Naive thymus-derived CD4-positive, alpha-beta T cell (primary cell): ENCODE measurements around the gene RAP1A. TPM values are rescaled to one million over a fixed set of nuclear protein-coding genes. Genes with fewer than 3 reads are reported as not detected.

ENCODE experiments used
- ATAC-seq: fragments of 150-1000 bp; cut with Tn5 transposase; 2 replicates; pipeline ENCODE4 v1.10.0; 2021; ENCODE audit warnings: mild to moderate bottlenecking, moderate library complexity
- CTCF ChIA-PET: fragments of 350-600 bp; sonication (Branson Sonifier 250); formaldehyde crosslinking; loops from one replicate; lab custom pipeline; 2021; ENCODE audit warnings: antibody characterized with exemption; lab: Charles Lee
- POLR2A ChIA-PET: fragments of 350-600 bp; sonication (Branson Sonifier 250); formaldehyde crosslinking; loops from one replicate; lab custom pipeline; 2021; ENCODE audit warnings: antibody characterized with exemption, inconsistent platforms; lab: Charles Lee
- DNase-seq, 9 donors: peaks; one replicate each; pipeline versions ENCODE4 v3.0.0 to v3.0.0-alpha.2; 2020 to 2022; ENCODE audit warnings: mixed read lengths in 1 of 9
- H3K27ac ChIP-seq: one replicate; pipeline ENCODE4 v1.7.0; 2013; ENCODE audit warnings: mild to moderate bottlenecking, low read depth, low read length, moderate library complexity
- H3K27me3 ChIP-seq, 2 donors: one replicate each; pipeline ENCODE4 v1.7.0; 2013; ENCODE audit warnings: low read length in 2 of 2, mild to moderate bottlenecking in 2 of 2, moderate library complexity in 2 of 2; ENCODE audit not compliant: control insufficient read depth in 2 of 2, insufficient read depth in 2 of 2
- H3K36me3 ChIP-seq, 3 experiments: 1 replicate in 2 of 3; 2 replicates in 1 of 3; pipeline ENCODE4 v1.7.0; 2013; ENCODE audit warnings: low read length in 3 of 3, mild to moderate bottlenecking in 3 of 3, moderate library complexity in 1 of 3; ENCODE audit not compliant: insufficient read depth in 3 of 3, control insufficient read depth in 2 of 3
- H3K4me1 ChIP-seq, 2 donors: one replicate each; pipeline ENCODE4 v1.7.0; 2013; ENCODE audit warnings: low read length in 2 of 2, mild to moderate bottlenecking in 2 of 2, moderate library complexity in 1 of 2; ENCODE audit not compliant: control insufficient read depth in 2 of 2, insufficient read depth in 2 of 2
- H3K4me3 ChIP-seq: 2 replicates; pipeline ENCODE4 v1.7.0; 2013; ENCODE audit warnings: mild to moderate bottlenecking, low read length
- H3K9me3 ChIP-seq, 3 experiments: 1 replicate in 2 of 3; 2 replicates in 1 of 3; pipeline ENCODE4 v1.7.0; 2013; ENCODE audit warnings: low read length in 3 of 3; ENCODE audit not compliant: control insufficient read depth in 2 of 3
- H3K27ac Mint-ChIP-seq, 9 donors: one replicate each; pipeline ENCODE4 v1.8.0; 2020 to 2022; ENCODE audit warnings: mixed read lengths in 9 of 9, mild to moderate bottlenecking in 8 of 9, moderate library complexity in 5 of 9, inconsistent platforms in 2 of 9
- H3K27me3 Mint-ChIP-seq, 5 donors: one replicate each; pipeline ENCODE4 v1.8.0; 2021 to 2022; ENCODE audit warnings: mixed read lengths in 5 of 5, mild to moderate bottlenecking in 1 of 5
- H3K36me3 Mint-ChIP-seq, 5 donors: one replicate each; pipeline ENCODE4 v1.8.0; 2020 to 2022; ENCODE audit warnings: mixed read lengths in 5 of 5, mild to moderate bottlenecking in 3 of 5, inconsistent platforms in 1 of 5
- H3K4me1 Mint-ChIP-seq, 7 donors: one replicate each; pipeline ENCODE4 v1.8.0; 2020 to 2022; ENCODE audit warnings: mixed read lengths in 7 of 7, mild to moderate bottlenecking in 3 of 7, inconsistent platforms in 1 of 7
- H3K4me3 Mint-ChIP-seq, 10 donors: one replicate each; pipeline ENCODE4 v1.8.0; 2020 to 2022; ENCODE audit warnings: mild to moderate bottlenecking in 10 of 10, mixed read lengths in 10 of 10, moderate library complexity in 6 of 10, inconsistent platforms in 2 of 10
- H3K9me3 Mint-ChIP-seq, 11 donors: one replicate each; pipeline ENCODE4 v1.8.0; 2020 to 2022; ENCODE audit warnings: mixed read lengths in 11 of 11, mild to moderate bottlenecking in 4 of 11, inconsistent platforms in 1 of 11, moderate library complexity in 1 of 11
- intact Hi-C, 2 donors: fragments of 100-400 bp; cut with micrococcal nuclease; formaldehyde crosslinking; loops; one replicate each; pipeline ENCODE4 v1.15.1; 2023
- polyA plus RNA-seq, 2 donors: library from polyadenylated mRNA; unstranded; fragments of 300-500 nt; fragmentation: Illumina TruSeq; gene quantifications; one replicate each; pipeline ENCODE4 v1.2.3, GENCODE V29; 2021
- total RNA-seq, 6 experiments: library from RNA in 5 of 6; stranded (reverse) in 5 of 6; gene quantifications; 1 replicate in 5 of 6; 2 replicates in 1 of 6; pipeline ENCODE4 v1.2.3 and lab custom pipeline; 2021 to 2026

RAP1A gene
- total and polyA plus RNA-seq, 7 experiments from 2014 or later, result 37.6 to 183 (median 100) TPM

DNA sequence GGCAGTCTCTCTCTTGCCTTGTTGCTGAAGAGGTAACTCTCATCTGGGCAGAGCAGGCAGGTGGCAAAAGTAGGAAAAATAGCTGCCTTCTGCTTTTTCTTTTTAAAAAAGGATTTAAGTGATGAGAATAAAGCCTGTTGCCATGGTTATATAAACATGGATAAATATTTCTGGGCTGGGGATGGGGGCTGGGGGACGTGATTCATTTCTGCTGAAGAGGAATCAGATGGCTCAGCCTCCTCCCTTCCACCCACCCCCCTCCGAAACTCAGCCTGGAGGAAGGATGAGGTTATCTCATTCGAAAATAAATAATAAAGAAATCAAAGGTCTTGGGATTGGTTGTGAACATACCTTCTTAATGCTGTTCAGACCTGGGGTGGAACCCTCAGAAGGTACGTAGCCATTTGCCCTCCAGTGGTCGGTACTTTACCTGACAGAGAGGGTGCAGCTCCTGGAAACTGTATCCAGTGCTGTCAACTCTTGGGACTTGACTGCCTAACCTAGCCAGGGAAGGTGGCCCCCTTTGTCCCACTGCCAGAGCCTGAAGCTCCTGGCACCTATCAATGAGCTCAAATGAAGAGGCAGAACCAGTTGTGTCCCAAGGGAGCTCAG is 123.5 kb downstream of the RAP1A start:
- H3K9me3 Mint-ChIP-seq, result no peaks in the 10 kb centered on the region
- POLR2A ChIA-PET, result interaction anchor here (0.5 to 1.1 kb wide), 3 partner anchors 17 to 303 kb away, joined by 3 to 4 read pairs (median 3); no protein-coding TSS in a partner anchor
- CTCF ChIA-PET, result interaction anchor here (1.5 to 1.9 kb wide), 2 partner anchors 12 to 28 kb away, joined by 4 to 5 read pairs; no protein-coding TSS in a partner anchor
- Histone ChIP-seq H3K36me3 (no peaks in the 10 kb centered on the region), H3K27me3 (peaks cover 3 to 8% of the 10 kb centered on the region in 2 donors), H3K9me3 (no peaks in the 10 kb centered on the region), H3K4me3 (no peak overlapping the region), H3K4me1 (peaks cover 3 to 4% of the 10 kb centered on the region in 2 donors), H3K27ac (no peak overlapping the region)
- DNase-seq, result peak in 1 of 9 donors; percentile 15
- H3K4me1 Mint-ChIP-seq, result peaks cover 7 to 25% (median 11%) of the 10 kb centered on the region in 7 donors
- intact Hi-C loops, result loop anchor here in 1 of 2 donors (10.0 kb wide), 1 partner anchor 1108 kb away; no protein-coding TSS in a partner anchor
- H3K36me3 Mint-ChIP-seq, result no peaks in the 10 kb centered on the region
- ATAC-seq, result no peak
- peaks cover 16 to 50% (median 20%) of the 10 kb centered on the region in 5 donors for H3K27me3 Mint-ChIP-seq
- H3K4me3 Mint-ChIP-seq, result no peak overlapping the region
- H3K27ac Mint-ChIP-seq, result no peak overlapping the region

DNA sequence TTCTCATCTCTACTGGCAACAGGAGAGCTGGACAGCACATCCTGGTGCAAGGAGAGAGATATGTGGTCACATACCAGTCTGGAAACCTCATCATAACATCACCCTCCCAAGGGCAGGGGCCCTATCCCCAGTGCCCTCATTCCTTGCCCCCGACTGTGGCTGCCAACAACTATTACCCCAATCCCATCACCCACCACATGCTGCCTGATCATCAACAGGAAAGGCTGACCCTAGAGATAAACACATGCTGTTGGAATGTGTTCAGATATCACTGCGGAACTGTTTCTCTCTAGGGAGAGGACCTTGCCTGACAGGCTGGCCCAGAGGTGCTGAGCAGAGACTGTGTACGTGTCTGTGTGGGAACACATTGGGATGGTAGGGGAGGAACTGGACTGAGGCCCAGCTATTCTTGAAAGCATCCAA is 124.1 kb downstream of the RAP1A start:
- ChIA-PET CTCF (interaction anchor here (1.5 to 1.9 kb wide), 2 partner anchors 11 to 29 kb away, joined by 4 to 5 read pairs; no protein-coding TSS in a partner anchor), POLR2A (interaction anchor here (0.6 to 1.1 kb wide), 2 partner anchors 17 to 23 kb away, joined by 3 to 6 read pairs; no protein-coding TSS in a partner anchor)
- H3K36me3 Mint-ChIP-seq, result no peaks in the 10 kb centered on the region
- Histone ChIP-seq H3K9me3 (no peaks in the 10 kb centered on the region), H3K27ac (no peak overlapping the region), H3K4me3 (no peak overlapping the region), H3K4me1 (no peaks in the 10 kb centered on the region), H3K36me3 (no peaks in the 10 kb centered on the region), H3K27me3 (peaks cover 3 to 6% of the 10 kb centered on the region in 2 donors)
- peaks cover 15 to 50% (median 17%) of the 10 kb centered on the region in 5 donors for H3K27me3 Mint-ChIP-seq
- no peak overlapping the region for H3K4me3 Mint-ChIP-seq
- no peak for ATAC-seq
- H3K27ac Mint-ChIP-seq, result no peak overlapping the region
- intact Hi-C loops, result loop anchor here in 1 of 2 donors (10.0 kb wide), 1 partner anchor 1109 kb away; no protein-coding TSS in a partner anchor
- peaks cover 5 to 23% (median 10%) of the 10 kb centered on the region in 7 donors for H3K4me1 Mint-ChIP-seq
- peak in 1 of 9 donors; percentile 15 for DNase-seq
- no peaks in the 10 kb centered on the region for H3K9me3 Mint-ChIP-seq

DNA sequence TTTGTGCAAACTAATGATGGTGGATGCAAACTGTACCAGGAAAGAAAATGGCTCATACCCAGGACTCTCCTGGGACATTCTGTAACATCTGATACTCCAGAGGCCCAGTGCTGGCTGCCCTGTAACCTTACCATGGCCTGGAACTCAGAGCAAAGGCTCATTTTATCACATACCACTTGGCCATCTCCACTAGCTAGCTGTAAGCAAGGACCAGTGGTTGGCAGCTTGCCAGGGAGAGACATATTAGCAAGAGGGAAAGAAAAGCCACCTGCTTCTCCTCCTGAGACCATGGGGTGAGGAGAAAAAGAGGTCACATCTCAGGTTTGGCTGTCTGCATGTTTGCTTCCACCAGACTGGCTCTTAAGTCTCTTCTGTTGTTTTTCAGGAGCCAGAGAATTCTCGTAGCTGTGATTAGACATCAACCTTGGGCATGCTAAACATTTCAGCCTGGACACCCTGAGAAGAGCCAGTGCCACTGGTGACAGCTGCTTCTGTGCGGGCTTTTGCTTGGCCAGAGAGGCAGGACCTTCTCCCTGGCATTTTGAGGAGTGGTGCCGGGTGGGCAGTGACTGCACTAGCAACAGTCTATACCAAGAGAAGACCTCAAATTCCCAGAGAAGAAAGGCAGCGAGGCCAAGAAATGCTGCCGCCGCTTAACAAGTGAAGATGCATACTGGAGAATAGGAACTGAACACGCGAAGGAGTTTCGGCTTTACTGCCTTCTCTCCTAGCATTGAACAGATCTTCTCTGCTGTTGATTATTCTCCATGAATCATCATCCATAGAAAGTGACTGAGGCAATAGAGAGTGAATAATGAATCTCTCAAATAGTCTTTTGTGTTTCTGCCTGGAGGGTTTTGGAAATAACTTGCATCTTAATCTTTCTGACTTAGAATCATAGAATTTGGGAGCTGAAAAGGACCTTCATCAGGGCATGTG is 126.4 kb downstream of the RAP1A start:
- H3K4me3 ChIP-seq, result no peak overlapping the region
- ChIA-PET POLR2A (interaction anchor here (2.0 kb wide), 1 partner anchor 238 kb away, joined by 11 read pairs; no protein-coding TSS in a partner anchor), CTCF (interaction anchor here (0.9 to 1.6 kb wide), 3 partner anchors 33 to 238 kb away, joined by 3 to 5 read pairs (median 3); no protein-coding TSS in a partner anchor)
- no peaks in the 10 kb centered on the region for H3K9me3 Mint-ChIP-seq
- DNase-seq (no peak), ATAC-seq (no peak)
- H3K27me3 Mint-ChIP-seq, result peaks cover 2 to 37% (median 5%) of the 10 kb centered on the region in 5 donors
- H3K9me3 ChIP-seq, result no peaks in the 10 kb centered on the region
- no peaks in the 10 kb centered on the region for H3K36me3 ChIP-seq
- intact Hi-C loops, result loop anchor here in 1 of 2 donors (2.0 to 10.0 kb wide), 3 partner anchors 31 to 1111 kb away; no protein-coding TSS in a partner anchor
- H3K27me3 ChIP-seq, result peaks cover 0 to 5% of the 10 kb centered on the region in 2 donors
- H3K27ac ChIP-seq, result no peak overlapping the region
- no peak overlapping the region for H3K4me3 Mint-ChIP-seq
- no peaks in the 10 kb centered on the region for H3K36me3 Mint-ChIP-seq
- no peaks in the 10 kb centered on the region for H3K4me1 ChIP-seq
- H3K4me1 Mint-ChIP-seq, result peaks cover 0 to 18% (median 0%) of the 10 kb centered on the region in 7 donors
- H3K27ac Mint-ChIP-seq, result peak overlapping the region in 2 of 9 donors; percentile 16 to 43

DNA sequence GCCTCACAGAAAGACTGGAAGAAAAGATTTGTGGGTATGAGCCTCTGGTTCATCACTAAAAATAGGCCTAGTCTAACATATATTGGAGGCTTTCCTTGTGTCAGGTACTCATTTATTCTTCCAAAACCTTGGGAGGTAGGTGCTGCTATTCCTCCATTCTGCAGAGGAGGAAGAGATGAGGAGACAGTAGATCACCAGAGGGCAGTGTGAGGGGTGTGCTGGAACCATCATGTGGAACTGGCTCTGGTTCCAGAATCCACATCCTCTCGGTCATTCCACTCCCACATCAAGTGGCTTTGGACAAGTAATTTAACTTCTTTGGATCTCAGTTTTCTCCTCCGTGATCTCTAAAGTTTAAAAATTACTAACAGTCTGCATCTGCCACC is 127.0 kb downstream of the RAP1A start:
- no peaks in the 10 kb centered on the region for H3K36me3 ChIP-seq
- intact Hi-C loops, result loop anchor here in 1 of 2 donors (2.0 to 10.0 kb wide), 3 partner anchors 32 to 1112 kb away; no protein-coding TSS in a partner anchor
- Mint-ChIP-seq H3K4me1 (peaks cover 0 to 17% (median 0%) of the 10 kb centered on the region in 7 donors), H3K4me3 (no peak overlapping the region), H3K9me3 (no peaks in the 10 kb centered on the region), H3K36me3 (no peaks in the 10 kb centered on the region), H3K27me3 (peaks cover 0 to 30% (median 2%) of the 10 kb centered on the region in 5 donors), H3K27ac (peak overlapping the region in 1 of 9 donors; percentile 43)
- H3K27me3 ChIP-seq, result no peaks in the 10 kb centered on the region
- H3K9me3 ChIP-seq, result no peaks in the 10 kb centered on the region
- DNase-seq, result no peak
- ATAC-seq, result no peak
- ChIA-PET POLR2A (interaction anchor here (2.0 kb wide), 1 partner anchor 239 kb away, joined by 11 read pairs; no protein-coding TSS in a partner anchor), CTCF (interaction anchor here (0.9 to 1.6 kb wide), 6 partner anchors 20 to 266 kb away, joined by 3 to 7 read pairs (median 5); no protein-coding TSS in a partner anchor)
- no peaks in the 10 kb centered on the region for H3K4me1 ChIP-seq
- H3K27ac ChIP-seq, result no peak overlapping the region
- H3K4me3 ChIP-seq, result no peak overlapping the region

DNA sequence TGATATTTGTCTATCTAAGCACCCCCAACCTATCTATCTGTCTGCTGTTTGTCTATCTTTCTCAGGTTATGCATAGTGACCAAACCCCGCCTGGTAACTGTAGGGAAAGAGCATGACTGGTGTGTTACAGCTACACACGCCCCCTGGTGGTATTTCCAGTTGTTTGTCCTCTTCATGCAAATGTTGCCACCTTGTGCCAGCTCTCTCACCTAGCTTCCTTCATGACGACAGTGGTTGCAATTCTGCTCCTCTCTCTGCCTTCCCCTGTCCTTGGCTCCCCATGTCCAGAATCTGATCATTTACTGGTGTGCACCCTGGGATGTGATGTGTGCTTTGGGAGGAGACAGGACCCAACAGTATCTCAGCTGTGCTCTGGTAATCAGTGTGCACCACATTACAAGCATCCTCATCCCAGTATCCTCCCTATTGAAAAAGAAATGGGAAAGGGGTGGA is 127.7 kb downstream of the RAP1A start:
- Mint-ChIP-seq H3K27ac (no peak overlapping the region), H3K4me1 (peaks cover 0 to 21% (median 0%) of the 10 kb centered on the region in 7 donors), H3K4me3 (no peak overlapping the region), H3K9me3 (no peaks in the 10 kb centered on the region), H3K36me3 (no peaks in the 10 kb centered on the region), H3K27me3 (peaks cover 0 to 23% (median 0%) of the 10 kb centered on the region in 5 donors)
- H3K4me1 ChIP-seq, result no peaks in the 10 kb centered on the region
- CTCF ChIA-PET, result interaction anchor here (0.7 to 1.6 kb wide), 8 partner anchors 20 to 267 kb away, joined by 3 to 7 read pairs (median 4); no protein-coding TSS in a partner anchor
- no peak overlapping the region for H3K4me3 ChIP-seq
- no peaks in the 10 kb centered on the region for H3K27me3 ChIP-seq
- H3K27ac ChIP-seq, result no peak overlapping the region
- no peaks in the 10 kb centered on the region for H3K36me3 ChIP-seq
- H3K9me3 ChIP-seq, result no peaks in the 10 kb centered on the region
- intact Hi-C loops, result loop anchor here (1.0 to 10.0 kb wide), 7 partner anchors 8 to 1113 kb away; partner anchors contain the start of gene INKA2 (in 1 of the 2)
- POLR2A ChIA-PET, result interaction anchor here (2.0 kb wide), 1 partner anchor 240 kb away, joined by 11 read pairs; no protein-coding TSS in a partner anchor
- DNase-seq (peak in 8 of 9 donors; percentile 10 to 61 (median 43)), ATAC-seq (peak; percentile 85)
